Stomach (tissue), 4 donors: ENCODE data around the gene STN1.

Experiments used
- CTCF ChIP-seq, 7 experiments: fragments of 450-650 bp in 4 of 7; fragments of 200-600 bp in 3 of 7; sonication (generic) in 3 of 7; IDR thresholded peaks; one replicate each; pipeline ENCODE4 v1.5.1; 2016 to 2019; ENCODE audit warnings: antibody characterized with exemption in 7 of 7, control low read depth in 2 of 7, mild to moderate bottlenecking in 1 of 7
- POLR2AphosphoS5 ChIP-seq, 3 donors: sonication (generic); formaldehyde crosslinking; IDR thresholded peaks; one replicate each; pipeline ENCODE4 v1.6.1; 2016; ENCODE audit warnings: antibody characterized with exemption in 3 of 3

GRCh38 chr10:103897241-103897774 is 20.7 kb downstream of the STN1 start:
- TF ChIP-seq CTCF (IDR thresholded peaks at IDR 0.05) (no peak), POLR2AphosphoS5 (IDR thresholded peaks at IDR 0.05) (no peak)
